Measurements from ENCODE around the gene RBM27. TPM values are rescaled to one million over a fixed set of nuclear protein-coding genes. Genes with fewer than 3 reads are reported as not detected.
"Not testable (repeated sequence)": the region's sequence is repeated elsewhere in the genome, so short reads cannot be mapped to it uniquely, and the experiment has no call there.

RBM27 gene, protein sequence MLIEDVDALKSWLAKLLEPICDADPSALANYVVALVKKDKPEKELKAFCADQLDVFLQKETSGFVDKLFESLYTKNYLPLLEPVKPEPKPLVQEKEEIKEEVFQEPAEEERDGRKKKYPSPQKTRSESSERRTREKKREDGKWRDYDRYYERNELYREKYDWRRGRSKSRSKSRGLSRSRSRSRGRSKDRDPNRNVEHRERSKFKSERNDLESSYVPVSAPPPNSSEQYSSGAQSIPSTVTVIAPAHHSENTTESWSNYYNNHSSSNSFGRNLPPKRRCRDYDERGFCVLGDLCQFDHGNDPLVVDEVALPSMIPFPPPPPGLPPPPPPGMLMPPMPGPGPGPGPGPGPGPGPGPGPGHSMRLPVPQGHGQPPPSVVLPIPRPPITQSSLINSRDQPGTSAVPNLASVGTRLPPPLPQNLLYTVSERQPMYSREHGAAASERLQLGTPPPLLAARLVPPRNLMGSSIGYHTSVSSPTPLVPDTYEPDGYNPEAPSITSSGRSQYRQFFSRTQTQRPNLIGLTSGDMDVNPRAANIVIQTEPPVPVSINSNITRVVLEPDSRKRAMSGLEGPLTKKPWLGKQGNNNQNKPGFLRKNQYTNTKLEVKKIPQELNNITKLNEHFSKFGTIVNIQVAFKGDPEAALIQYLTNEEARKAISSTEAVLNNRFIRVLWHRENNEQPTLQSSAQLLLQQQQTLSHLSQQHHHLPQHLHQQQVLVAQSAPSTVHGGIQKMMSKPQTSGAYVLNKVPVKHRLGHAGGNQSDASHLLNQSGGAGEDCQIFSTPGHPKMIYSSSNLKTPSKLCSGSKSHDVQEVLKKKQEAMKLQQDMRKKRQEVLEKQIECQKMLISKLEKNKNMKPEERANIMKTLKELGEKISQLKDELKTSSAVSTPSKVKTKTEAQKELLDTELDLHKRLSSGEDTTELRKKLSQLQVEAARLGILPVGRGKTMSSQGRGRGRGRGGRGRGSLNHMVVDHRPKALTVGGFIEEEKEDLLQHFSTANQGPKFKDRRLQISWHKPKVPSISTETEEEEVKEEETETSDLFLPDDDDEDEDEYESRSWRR
- total RNA-seq: 16.5 and 17.4 TPM in 2 replicates

DNA sequence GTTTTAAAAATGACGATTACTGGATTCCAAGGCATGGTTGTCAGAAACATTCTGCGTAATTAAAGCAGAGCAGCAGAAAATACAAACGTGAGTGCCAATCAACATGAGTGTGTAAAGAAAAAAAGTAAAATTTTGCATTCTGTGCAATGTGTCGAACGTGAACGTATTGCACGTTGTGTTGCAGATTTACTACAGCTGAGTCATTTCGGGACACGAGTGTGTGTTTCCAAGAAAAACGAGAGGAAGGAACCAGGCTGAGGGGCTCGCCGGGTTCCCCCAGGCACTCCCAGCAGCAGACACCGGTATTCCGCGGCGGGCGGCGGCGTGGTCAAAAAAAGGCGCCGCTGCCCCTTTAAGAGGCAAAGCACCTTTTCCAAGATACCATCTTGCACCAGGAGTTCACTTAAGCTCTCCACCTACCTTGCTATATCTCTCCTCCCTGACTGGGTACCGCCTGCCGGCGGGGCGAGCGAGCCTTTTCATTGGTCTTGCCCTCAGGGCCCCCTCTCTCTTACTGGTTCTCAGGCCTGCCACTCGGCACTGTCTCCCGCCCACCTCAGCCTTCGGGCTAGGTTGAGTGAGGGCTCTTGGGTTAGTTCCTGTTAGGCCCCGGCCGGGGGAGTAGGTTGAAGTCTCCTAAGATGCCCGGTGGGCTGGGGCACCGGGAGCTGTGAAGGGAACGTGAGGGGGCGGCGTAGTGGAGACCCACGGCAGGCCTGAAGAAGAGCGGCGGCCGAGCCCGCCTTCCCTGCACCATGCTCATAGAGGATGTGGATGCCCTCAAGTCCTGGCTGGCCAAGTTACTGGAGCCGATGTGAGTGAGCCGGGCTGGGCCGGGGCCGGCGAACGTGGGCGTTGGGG, at the start of gene RBM27:
Gene RBM27, plus strand, starts transcription at position 595 of the 861 bp plus-strand sequence. Its CDS starts 161 bp downstream, at position 756.
- peak within 1 kb of the TSS; percentile 96 for H3K4me3 ChIP-seq (ENCODE audit: low read depth, low read length)
- TF ChIP-seq, protein P1, sequence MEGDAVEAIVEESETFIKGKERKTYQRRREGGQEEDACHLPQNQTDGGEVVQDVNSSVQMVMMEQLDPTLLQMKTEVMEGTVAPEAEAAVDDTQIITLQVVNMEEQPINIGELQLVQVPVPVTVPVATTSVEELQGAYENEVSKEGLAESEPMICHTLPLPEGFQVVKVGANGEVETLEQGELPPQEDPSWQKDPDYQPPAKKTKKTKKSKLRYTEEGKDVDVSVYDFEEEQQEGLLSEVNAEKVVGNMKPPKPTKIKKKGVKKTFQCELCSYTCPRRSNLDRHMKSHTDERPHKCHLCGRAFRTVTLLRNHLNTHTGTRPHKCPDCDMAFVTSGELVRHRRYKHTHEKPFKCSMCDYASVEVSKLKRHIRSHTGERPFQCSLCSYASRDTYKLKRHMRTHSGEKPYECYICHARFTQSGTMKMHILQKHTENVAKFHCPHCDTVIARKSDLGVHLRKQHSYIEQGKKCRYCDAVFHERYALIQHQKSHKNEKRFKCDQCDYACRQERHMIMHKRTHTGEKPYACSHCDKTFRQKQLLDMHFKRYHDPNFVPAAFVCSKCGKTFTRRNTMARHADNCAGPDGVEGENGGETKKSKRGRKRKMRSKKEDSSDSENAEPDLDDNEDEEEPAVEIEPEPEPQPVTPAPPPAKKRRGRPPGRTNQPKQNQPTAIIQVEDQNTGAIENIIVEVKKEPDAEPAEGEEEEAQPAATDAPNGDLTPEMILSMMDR (conservative IDR thresholded peaks at IDR 0.05; ENCODE audit: low read depth, low read length): no peak
- peak; percentile 92 for DNase-seq (ENCODE audit: low read depth)

DNA sequence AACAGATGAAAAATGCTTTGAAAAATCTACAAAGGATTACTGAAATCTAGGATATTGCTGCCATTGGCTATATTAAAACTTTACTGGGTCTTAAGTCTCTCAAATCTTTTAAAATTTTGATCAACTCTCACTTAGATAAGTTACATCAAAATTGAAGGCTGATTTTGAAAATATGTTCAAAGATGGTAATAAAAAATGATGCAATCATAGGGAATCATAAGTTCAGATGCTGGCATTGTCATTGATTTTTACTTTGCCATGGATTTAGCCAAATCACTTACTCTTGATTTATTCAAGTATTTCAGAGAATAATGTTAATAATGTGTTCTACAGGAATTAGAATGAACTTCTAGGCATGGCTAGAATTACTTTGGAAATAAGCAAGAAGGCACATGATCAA, 45.1 kb upstream of the RBM27 start:
- H3K4me3 ChIP-seq (ENCODE audit: low read depth, low read length): no peak overlapping the region
- TF ChIP-seq, protein P1 (conservative IDR thresholded peaks at IDR 0.05; ENCODE audit: low read depth, low read length): no peak
- no peak for DNase-seq (ENCODE audit: low read depth)

DNA sequence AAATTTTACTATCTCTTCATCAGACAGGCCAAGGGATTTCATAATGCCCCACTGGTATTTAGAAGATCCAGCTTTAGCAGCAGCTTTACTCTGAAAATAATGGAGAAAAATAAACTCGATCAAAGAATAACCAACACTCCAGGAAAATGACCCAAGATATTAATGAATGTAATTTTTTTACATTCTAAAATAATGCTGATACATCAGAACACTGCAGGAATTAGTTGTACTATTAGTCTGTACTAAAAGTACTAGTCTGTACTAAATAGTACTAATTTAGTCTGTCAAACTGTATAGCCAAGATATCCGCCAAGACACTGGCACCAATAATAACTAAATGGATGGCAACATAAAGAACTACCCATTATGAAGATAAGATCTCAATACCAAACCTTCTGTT, 39.0 kb upstream of the RBM27 start:
- TF ChIP-seq, protein P1 (conservative IDR thresholded peaks at IDR 0.05; ENCODE audit: low read depth, low read length): no peak
- no peak for DNase-seq (ENCODE audit: low read depth)
- no peak overlapping the region for H3K4me3 ChIP-seq (ENCODE audit: low read depth, low read length)

DNA sequence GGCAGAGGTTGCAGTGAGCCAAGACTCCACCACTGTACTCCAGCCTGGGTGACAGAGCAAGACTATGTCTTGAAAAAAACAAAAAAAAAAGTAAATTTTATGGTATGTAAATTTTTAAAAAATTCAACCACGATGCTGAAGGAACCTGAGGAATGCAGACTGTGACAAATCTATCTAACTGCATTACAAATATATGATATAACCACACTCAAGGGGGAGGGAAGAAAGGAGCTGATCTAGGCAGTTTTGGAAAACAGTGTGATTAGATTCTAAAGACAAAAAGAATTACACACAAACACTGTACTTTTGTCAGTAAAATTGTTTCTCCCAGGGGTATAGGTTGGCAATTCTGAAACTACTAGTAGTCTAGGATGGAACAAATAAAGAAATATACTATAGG, 37.9 kb upstream of the RBM27 start:
- TF ChIP-seq, protein P1 (conservative IDR thresholded peaks at IDR 0.05; ENCODE audit: low read depth, low read length): no peak
- H3K4me3 ChIP-seq (ENCODE audit: low read depth, low read length): no peak overlapping the region
- no peak for DNase-seq (ENCODE audit: low read depth)

DNA sequence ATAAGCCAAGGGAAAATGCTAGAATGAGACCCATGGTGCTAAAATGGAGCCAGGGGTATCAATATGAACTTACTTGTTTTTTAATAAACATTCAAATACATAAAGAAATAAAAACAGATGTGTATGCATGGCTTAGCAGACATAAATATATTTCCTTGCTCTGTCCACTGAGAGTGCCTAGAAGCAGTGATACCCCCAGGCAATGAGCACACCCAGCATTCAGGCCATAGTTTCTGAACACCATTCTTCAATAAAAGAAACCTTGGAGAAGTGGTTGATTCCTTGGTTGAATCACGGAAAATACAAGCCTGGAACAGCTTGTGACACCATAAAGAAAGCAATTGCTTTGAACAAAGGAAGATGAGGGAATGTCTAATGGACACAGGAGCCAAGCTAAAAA, 37.5 kb upstream of the RBM27 start:
- H3K4me3 ChIP-seq (ENCODE audit: low read depth, low read length): no peak overlapping the region
- DNase-seq (ENCODE audit: low read depth): no peak
- TF ChIP-seq, protein P1 (conservative IDR thresholded peaks at IDR 0.05; ENCODE audit: low read depth, low read length): no peak

DNA sequence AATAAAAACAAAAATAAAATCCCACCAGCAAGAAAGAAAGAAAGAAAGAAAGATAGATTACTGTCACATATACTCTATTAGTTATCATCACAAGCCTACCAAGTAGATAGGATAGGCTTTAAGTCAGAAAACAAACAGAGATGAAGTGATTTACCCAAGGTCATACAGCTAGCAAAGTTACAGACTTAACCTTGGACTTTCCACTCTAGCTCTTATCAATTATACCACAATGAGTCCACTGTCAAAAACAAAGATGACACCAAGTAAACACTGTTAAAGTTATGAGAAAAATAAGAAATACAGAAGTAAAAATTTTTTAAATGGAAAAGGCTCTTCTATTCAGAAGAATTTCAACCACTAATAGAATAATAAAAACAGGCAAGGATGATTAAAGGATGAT, 34.3 kb upstream of the RBM27 start:
- no peak overlapping the region for H3K4me3 ChIP-seq (ENCODE audit: low read depth, low read length)
- TF ChIP-seq, protein P1 (conservative IDR thresholded peaks at IDR 0.05; ENCODE audit: low read depth, low read length): no peak
- DNase-seq (ENCODE audit: low read depth): no peak

DNA sequence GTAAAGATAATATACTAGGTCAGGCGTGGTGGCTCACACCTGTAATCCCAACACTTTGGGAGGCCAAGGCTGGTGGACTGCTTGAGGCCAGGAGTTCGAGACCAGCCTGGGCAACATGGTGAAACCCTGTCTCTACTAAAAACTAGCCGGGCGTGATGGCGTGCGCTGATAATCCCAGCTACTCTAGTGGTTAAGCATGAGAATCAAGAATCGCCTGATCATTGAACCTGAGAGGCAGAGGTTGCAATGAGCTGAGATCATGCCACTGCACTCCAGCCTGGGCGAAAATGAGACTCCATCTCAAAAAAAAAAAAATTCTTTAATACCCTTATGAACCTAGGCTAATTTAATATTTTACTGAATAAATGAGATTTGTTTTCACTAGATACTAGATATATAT, 30.4 kb upstream of the RBM27 start:
- DNase-seq (ENCODE audit: low read depth); H3K4me3 ChIP-seq (ENCODE audit: low read depth, low read length): not testable (repeated sequence)

Measured in epithelial cell of proximal tubule (primary cell).